H1 (cell line): ENCODE results near the gene USPL1. TPM values are rescaled to one million over a fixed set of nuclear protein-coding genes. Genes with fewer than 3 reads are reported as not detected.

ENCODE experiments used
- CTCF ChIA-PET: fragments of 300-600 bp; sonication (Branson Sonifier 250); formaldehyde crosslinking; loops from one replicate; lab custom pipeline; 2021; ENCODE audit not compliant: partially characterized antibody; lab: Charles Lee
- POLR2A ChIA-PET: fragments of 300-600 bp; sonication (Branson Sonifier 250); formaldehyde crosslinking; loops from one replicate; lab custom pipeline; 2021; ENCODE audit warnings: inconsistent platforms; ENCODE audit not compliant: partially characterized antibody; lab: Charles Lee
- DNase-seq, 2 experiments: peaks; one replicate each; pipeline versions ENCODE4 v3.0.0 to v3.0.0-alpha.2; 2010 to 2022; ENCODE audit warnings: low spot score in 2 of 2, low read depth in 1 of 2, mixed read lengths in 1 of 2
- FAIRE-seq: peaks from 2 replicates; lab custom pipeline; 2011; peaks lifted over from hg19 to GRCh38; lab: Jason Lieb, UNC
- H2AFZ ChIP-seq: 2 replicates; pipeline ENCODE4 v1.8.1; 2012; ENCODE audit warnings: low read length, inconsistent platforms
- H2AK5ac ChIP-seq: 2 replicates; pipeline ENCODE4 v1.6.1; 2013; ENCODE audit warnings: low read depth, low read length
- H2BK120ac ChIP-seq: replicated peaks from 2 replicates; pipeline ENCODE3; 2013; ENCODE audit warnings: low read depth, low read length, inconsistent platforms
- H2BK12ac ChIP-seq: 2 replicates; pipeline ENCODE4 v1.6.1; 2013; ENCODE audit warnings: low read depth, low read length
- H2BK15ac ChIP-seq: 2 replicates; pipeline ENCODE4 v1.6.1; 2013; ENCODE audit warnings: low read length
- H2BK20ac ChIP-seq: 2 replicates; pipeline ENCODE4 v1.6.1; 2013; ENCODE audit warnings: low read length
- H2BK5ac ChIP-seq: 2 replicates; pipeline ENCODE4 v1.6.1; 2013; ENCODE audit warnings: low read depth, low read length
- H3K14ac ChIP-seq: 2 replicates; pipeline ENCODE4 v1.6.1; 2013; ENCODE audit warnings: inconsistent platforms; ENCODE audit not compliant: insufficient read length
- H3K18ac ChIP-seq: 2 replicates; pipeline ENCODE4 v1.6.1; 2013; ENCODE audit warnings: low read length; ENCODE audit errors: extremely low read depth
- H3K23ac ChIP-seq: 2 replicates; pipeline ENCODE4 v1.6.1; 2013; ENCODE audit warnings: inconsistent platforms; ENCODE audit not compliant: insufficient read length
- H3K23me2 ChIP-seq: 2 replicates; pipeline ENCODE4 v1.6.1; 2013; ENCODE audit warnings: low read depth, low read length
- H3K27ac ChIP-seq: 2 replicates; pipeline ENCODE4 v1.6.1; 2011; ENCODE audit warnings: low read depth, low read length, inconsistent platforms
- H3K27me3 ChIP-seq, 4 experiments: replicated peaks in 1 of 4; 1 replicate in 1 of 4; 2 replicates in 3 of 4; pipeline versions ENCODE4 v1.6.1 to v1.8.1; 2011 to 2013; ENCODE audit warnings: low read length in 3 of 4, mild to moderate bottlenecking in 3 of 4, inconsistent platforms in 2 of 4, mixed read lengths in 2 of 4, moderate library complexity in 1 of 4; ENCODE audit not compliant: control insufficient read depth in 3 of 4, insufficient read depth in 3 of 4; ENCODE audit errors: extremely low read depth in 1 of 4
- H3K36me3 ChIP-seq, 4 experiments: 2 replicates each; pipeline versions ENCODE4 v1.6.1 to v1.8.1; 2011 to 2013; ENCODE audit warnings: mild to moderate bottlenecking in 4 of 4, low read length in 3 of 4, moderate library complexity in 2 of 4, control low read depth in 1 of 4, inconsistent platforms in 1 of 4; ENCODE audit not compliant: insufficient read depth in 4 of 4, control insufficient read depth in 2 of 4
- H3K4ac ChIP-seq: replicated peaks from 2 replicates; pipeline ENCODE3; 2013; ENCODE audit warnings: low read length, low read depth, mixed read lengths, inconsistent platforms; ENCODE audit not compliant: insufficient read length
- H3K4me1 ChIP-seq, 4 experiments: replicated peaks in 1 of 4; 1 replicate in 1 of 4; 2 replicates in 3 of 4; pipeline versions ENCODE4 v1.6.1 to v1.8.1; 2011 to 2013; ENCODE audit warnings: low read length in 3 of 4, inconsistent platforms in 2 of 4, mixed read lengths in 1 of 4; ENCODE audit not compliant: insufficient read depth in 4 of 4, control insufficient read depth in 3 of 4
- H3K4me2 ChIP-seq, 2 experiments: 2 replicates each; pipeline versions ENCODE4 v1.6.1 to v1.8.1; 2011 to 2013; ENCODE audit warnings: low read depth in 2 of 2, low read length in 2 of 2, control low read depth in 1 of 2, inconsistent platforms in 1 of 2, mild to moderate bottlenecking in 1 of 2; ENCODE audit not compliant: insufficient read depth in 1 of 2
- H3K4me3 ChIP-seq, 4 experiments: fragments of 200-600, 300-600 bp in 1 of 4; sonication (generic), shearing (Covaris generic), sonication (Bioruptor Twin) in 1 of 4; 2 replicates each; pipeline versions ENCODE4 v1.5.1 to v1.8.1; 2011 to 2016; ENCODE audit warnings: low read length in 4 of 4, low read depth in 3 of 4, control low read depth in 2 of 4, inconsistent platforms in 2 of 4, mild to moderate bottlenecking in 2 of 4, mixed read lengths in 1 of 4, moderate library complexity in 1 of 4; ENCODE audit not compliant: insufficient read depth in 2 of 4; ENCODE audit errors: extremely low read depth in 1 of 4
- H3K56ac ChIP-seq: replicated peaks from 2 replicates; pipeline ENCODE3; 2013; ENCODE audit warnings: low read depth, mild to moderate bottlenecking, mixed read lengths, low read length, inconsistent platforms; ENCODE audit not compliant: insufficient read length
- H3K79me1 ChIP-seq: 2 replicates; pipeline ENCODE4 v1.6.1; 2013; ENCODE audit warnings: low read depth, low read length, control low read depth
- H3K79me2 ChIP-seq, 2 experiments: 2 replicates each; pipeline versions ENCODE4 v1.6.1 to v1.8.1; 2012 to 2013; ENCODE audit warnings: low read length in 2 of 2, mild to moderate bottlenecking in 2 of 2, inconsistent platforms in 1 of 2; ENCODE audit not compliant: insufficient read depth in 2 of 2, control insufficient read depth in 1 of 2
- H3K9ac ChIP-seq, 4 experiments: replicated peaks in 1 of 4; 1 replicate in 1 of 4; 2 replicates in 3 of 4; pipeline versions ENCODE4 v1.6.1 to v1.8.1; 2011 to 2013; ENCODE audit warnings: low read depth in 3 of 4, low read length in 3 of 4, control low read depth in 2 of 4, mild to moderate bottlenecking in 2 of 4, moderate library complexity in 2 of 4, inconsistent platforms in 1 of 4; ENCODE audit errors: extremely low read depth in 1 of 4
- H3K9me3 ChIP-seq, 2 experiments: 2 replicates each; pipeline versions ENCODE4 v1.6.1 to v1.8.1; 2012 to 2013; ENCODE audit warnings: mild to moderate bottlenecking in 2 of 2, moderate library complexity in 2 of 2, control low read depth in 1 of 2, inconsistent platforms in 1 of 2, low read depth in 1 of 2, low read length in 1 of 2, mixed read lengths in 1 of 2; ENCODE audit not compliant: insufficient read depth in 2 of 2
- H4K20me1 ChIP-seq, 2 experiments: replicated peaks in 1 of 2; 2 replicates each; pipeline versions ENCODE3 to v1.8.1; 2011 to 2013; ENCODE audit warnings: inconsistent platforms in 2 of 2, low read length in 2 of 2, mild to moderate bottlenecking in 1 of 2; ENCODE audit not compliant: insufficient read depth in 2 of 2, control insufficient read depth in 1 of 2
- H4K5ac ChIP-seq: 2 replicates; pipeline ENCODE4 v1.6.1; 2013; ENCODE audit warnings: low read length, low read depth, mixed read lengths, inconsistent platforms; ENCODE audit not compliant: insufficient read length
- H4K8ac ChIP-seq: 2 replicates; pipeline ENCODE4 v1.8.0; 2013; ENCODE audit warnings: mild to moderate bottlenecking, moderate library complexity, low read length, inconsistent platforms; ENCODE audit not compliant: insufficient read depth; ENCODE audit errors: extremely low read depth
- H4K91ac ChIP-seq: replicated peaks from 2 replicates; pipeline ENCODE3; 2013; ENCODE audit warnings: low read length, mixed read lengths, inconsistent platforms; ENCODE audit not compliant: insufficient read length
- ASH2L ChIP-seq: fragments of 200-600, 300-600 bp; sonication (generic); IDR thresholded peaks from one replicate; pipeline ENCODE4 v1.7.1; 2017; ENCODE audit warnings: low read length
- CBX5 ChIP-seq: fragments of 300-800, 300-1000 bp; sonication (generic); IDR thresholded peaks from 2 replicates; pipeline ENCODE4 v1.7.1; 2016; ENCODE audit warnings: antibody characterized with exemption, low read length, low read depth
- CBX8 ChIP-seq: fragments of 300-800, 300-1000 bp; sonication (generic); IDR thresholded peaks from 2 replicates; pipeline ENCODE4 v1.7.1; 2016; ENCODE audit warnings: low read depth, low read length, borderline replicate concordance
- CEBPB ChIP-seq: IDR thresholded peaks from 2 replicates; pipeline ENCODE4 v1.6.1; 2012; ENCODE audit warnings: low read depth, low read length
- EGR1 ChIP-seq: IDR thresholded peaks from 2 replicates; pipeline ENCODE4 v1.6.1; 2011; ENCODE audit warnings: low read depth, low read length, borderline replicate concordance
- FOSL1 ChIP-seq: IDR thresholded peaks from 2 replicates; pipeline ENCODE4 v1.6.1; 2011; ENCODE audit warnings: mild to moderate bottlenecking, low read depth, low read length, moderate library complexity; ENCODE audit not compliant: insufficient read depth
- HDAC2 ChIP-seq, 2 experiments: fragments of 300-600 bp in 1 of 2; sonication (generic) in 1 of 2; IDR thresholded peaks; 2 replicates each; pipeline ENCODE4 v1.6.1; 2011 to 2012; ENCODE audit warnings: low read depth in 2 of 2, low read length in 2 of 2, mild to moderate bottlenecking in 2 of 2, moderate library complexity in 2 of 2, borderline replicate concordance in 1 of 2, inconsistent platforms in 1 of 2
- KDM4A ChIP-seq: IDR thresholded peaks from one replicate; pipeline ENCODE4 v1.7.1; 2012; ENCODE audit warnings: low read depth, mild to moderate bottlenecking, moderate library complexity, low read length, inconsistent platforms; ENCODE audit not compliant: severe bottlenecking
- MAFK ChIP-seq: IDR thresholded peaks from 2 replicates; pipeline ENCODE4 v1.6.1; 2012; ENCODE audit warnings: low read depth, mild to moderate bottlenecking, improper control_type of control experiment, low read length
- RFX5 ChIP-seq: IDR thresholded peaks from 2 replicates; pipeline ENCODE4 v1.6.1; 2011; ENCODE audit warnings: low read depth, low read length, improper control_type of control experiment, borderline replicate concordance
- RXRA ChIP-seq: IDR thresholded peaks from 2 replicates; pipeline ENCODE4 v1.6.1; 2011; ENCODE audit warnings: low read depth, mild to moderate bottlenecking, low read length, moderate library complexity; ENCODE audit not compliant: insufficient read depth
- SIX5 ChIP-seq: IDR thresholded peaks from 2 replicates; pipeline ENCODE4 v1.6.1; 2011; ENCODE audit warnings: mild to moderate bottlenecking, low read depth, low read length
- SP2 ChIP-seq: IDR thresholded peaks from 2 replicates; pipeline ENCODE4 v1.6.1; 2012; ENCODE audit warnings: mild to moderate bottlenecking, low read length, inconsistent platforms
- SRF ChIP-seq: IDR thresholded peaks from 2 replicates; pipeline ENCODE4 v1.6.1; 2011; ENCODE audit warnings: mild to moderate bottlenecking, low read depth, low read length, moderate library complexity
- TAF1 ChIP-seq: IDR thresholded peaks from 2 replicates; pipeline ENCODE4 v1.6.1; 2011; ENCODE audit warnings: mild to moderate bottlenecking, low read depth, low read length
- whole genome bisulfite sequencing, 2 experiments: shearing (Covaris generic) in 1 of 2; methylation state at CpG; one replicate each; pipeline versions ENCODE4 v1.1.6 to v1.1.7; 2013 to 2015; ENCODE audit warnings: low lambda C conversion rate in 2 of 2, mixed read lengths in 2 of 2, inconsistent platforms in 1 of 2, low coverage in 1 of 2, missing lambda C conversion rate in 1 of 2; ENCODE audit not compliant: insufficient replicate concordance in 2 of 2, insufficient coverage in 1 of 2, insufficient read length in 1 of 2; ENCODE audit errors: extremely low coverage in 1 of 2, missing lambda C conversion rate in 1 of 2; 5-methylcytosine and 5-hydroxymethylcytosine counted together
- polyA plus RNA-seq, 7 experiments: library from polyadenylated mRNA; depleted of rRNA in 3 of 7; stranded (reverse) in 5 of 7; unstranded in 2 of 7; fragments of >200 nt in 5 of 7; fragments of 200-250 nt in 2 of 7; gene quantifications; 1 replicate in 5 of 7; 2 replicates in 1 of 7; 4 replicates in 1 of 7; pipeline versions ENCODE4 v1.2.1 to v1.2.3, GENCODE V29; 2011 to 2013; ENCODE audit warnings: missing spikeins in 2 of 7, mixed read lengths in 2 of 7
- total RNA-seq: library from RNA; stranded (reverse); fragmentation: NEBNext Ultra II Directional; extraction: Animal tissue kit (Norgen Biotek cat#: 25700); gene quantifications from 2 replicates; pipeline ENCODE4 v1.2.1, GENCODE V29; 2021

USPL1 gene
- total and polyA plus RNA-seq, 2 of the 8 experiments (the other 6 are each of a cell fraction or from before 2014, with no cell fraction given) = 6.3 to 17.1 TPM

- no peak overlapping the region for H2BK20ac ChIP-seq
- DNase-seq (no peak), FAIRE-seq (no peak)
- H3K4ac ChIP-seq = no peak overlapping the region
- no peaks in the 10 kb centered on the region for H4K20me1 ChIP-seq
- H3K23ac ChIP-seq = no peak overlapping the region
- H3K79me2 ChIP-seq = no peaks in the 10 kb centered on the region
- H3K9me3 ChIP-seq = no peaks in the 10 kb centered on the region
- H3K4me2 ChIP-seq = no peak overlapping the region
- H2BK15ac ChIP-seq = no peak overlapping the region
- H3K23me2 ChIP-seq = no peaks in the 10 kb centered on the region
- no peaks in the 10 kb centered on the region for H3K27me3 ChIP-seq
- no peak overlapping the region for H2AFZ ChIP-seq
- no peak overlapping the region for H4K8ac ChIP-seq
- H2BK120ac ChIP-seq = no peak overlapping the region
- H3K14ac ChIP-seq = no peak overlapping the region
- TF ChIP-seq RXRA (no peak), CBX5 (no peak), TAF1 (no peak), CBX8 (no peak), SP2 (no peak), ASH2L (no peak), HDAC2 (IDR thresholded peaks at IDR 0.05; ENCODE audit: borderline replicate concordance in 1 of 2, low read depth in 2 of 2, low read length in 2 of 2) (no peak), CEBPB (no peak), SIX5 (no peak), FOSL1 (no peak), EGR1 (no peak), MAFK (no peak), SRF (no peak), RFX5 (no peak), KDM4A (no peak)
- no peak overlapping the region for H2AK5ac ChIP-seq
- H3K4me1 ChIP-seq = no peaks in the 10 kb centered on the region
- no peak overlapping the region for H3K4me3 ChIP-seq
- no peak overlapping the region for H3K56ac ChIP-seq
- H4K5ac ChIP-seq = no peak overlapping the region
- H3K9ac ChIP-seq = no peak overlapping the region
- H3K79me1 ChIP-seq = no peaks in the 10 kb centered on the region
- no peak overlapping the region for H2BK12ac ChIP-seq
- H3K18ac ChIP-seq = no peak overlapping the region
- H3K27ac ChIP-seq = no peak overlapping the region
- ChIA-PET POLR2A (no interaction called here), CTCF (no interaction called here)
- no peak overlapping the region for H4K91ac ChIP-seq
- 92% methylated on average over 4 of the region's 4 CpGs; no CpG with 5 or more reads in 1 of the 2 experiments for WGBS, 2 experiments
- no peak overlapping the region for H2BK5ac ChIP-seq
- H3K36me3 ChIP-seq = peaks cover 4 to 52% (median 33%) of the 10 kb centered on the region in 4 experiments; a peak in 7 of 8 replicates
These were observed 30.8 kb downstream of the USPL1 start for GRCh38 chr13:30648522-30649012.
